ENCODE measurements around the gene DOK5.

- no peak for TF ChIP-seq BRCA1 (IDR thresholded peaks at IDR 0.05; ENCODE audit: low read depth, low read length)
- no peak for TF ChIP-seq SRF (IDR thresholded peaks at IDR 0.05; ENCODE audit: low read depth in 2 of 2, low read length in 2 of 2)
- no peak for TF ChIP-seq GABPA (IDR thresholded peaks at IDR 0.05; ENCODE audit: low read depth)
- no peak for TF ChIP-seq CTCF (IDR thresholded peaks at IDR 0.05 in 2 of 3, conservative IDR thresholded peaks at IDR 0.05 in 1 of 3; ENCODE audit: control insufficient read depth in 2 of 3, extremely low read depth in 1 of 3, insufficient read depth in 1 of 3, low read depth in 3 of 3, low read length in 3 of 3)
- TF ChIP-seq POLR2A (IDR thresholded peaks at IDR 0.05; ENCODE audit: low read depth, low read length) = no peak
- no peak for TF ChIP-seq KDM1A (IDR thresholded peaks at IDR 0.05; ENCODE audit: borderline replicate concordance)
- no peak for TF ChIP-seq ATF2 (IDR thresholded peaks at IDR 0.05; ENCODE audit: low read length)
- no peak for TF ChIP-seq PKNOX1 (IDR thresholded peaks at IDR 0.05)
- TF ChIP-seq RCOR1 (conservative IDR thresholded peaks at IDR 0.05; ENCODE audit: low read depth, low read length) = no peak
- TF ChIP-seq IRF3 (IDR thresholded peaks at IDR 0.05) = no peak
- no peak for TF ChIP-seq CBFB (IDR thresholded peaks at IDR 0.05; ENCODE audit: low read depth)
- TF ChIP-seq USF1 (IDR thresholded peaks at IDR 0.05; ENCODE audit: borderline replicate concordance, extremely low read length, insufficient read depth, low read depth, low read length) = no peak
- TF ChIP-seq REST (IDR thresholded peaks at IDR 0.05; ENCODE audit: low read depth, low read length) = no peak
Observed at GRCh38 chr20:54626126-54626525, 150.7 kb downstream of the DOK5 start.
